ENCODE data around the gene SUSD3.

- TF ChIP-seq CTCF (conservative IDR thresholded peaks at IDR 0.05): no peak
- TF ChIP-seq ZFX (IDR thresholded peaks at IDR 0.05): no peak
Measured at GRCh38 chr9:93108291-93109041, 50.0 kb downstream of the SUSD3 start.
